AG09319 (cell line): Measurements from ENCODE around the gene TRAPPC6A.

ENCODE experiments used
- DNase-seq: peaks from one replicate; pipeline ENCODE4 v3.0.0-alpha.2; 2010; ENCODE audit warnings: low read depth; ENCODE audit errors: extremely low read depth
- CTCF ChIP-seq: IDR thresholded peaks from 2 replicates; pipeline ENCODE4 v1.5.1; 2011; ENCODE audit warnings: low read depth, mild to moderate bottlenecking, inconsistent platforms, low read length, moderate library complexity

The TRAPPC6A gene

GRCh38 chr19:45145270-45146189, 32.5 kb downstream of the TRAPPC6A start:
- TF ChIP-seq CTCF = no peak
- no peak for DNase-seq

DNA sequence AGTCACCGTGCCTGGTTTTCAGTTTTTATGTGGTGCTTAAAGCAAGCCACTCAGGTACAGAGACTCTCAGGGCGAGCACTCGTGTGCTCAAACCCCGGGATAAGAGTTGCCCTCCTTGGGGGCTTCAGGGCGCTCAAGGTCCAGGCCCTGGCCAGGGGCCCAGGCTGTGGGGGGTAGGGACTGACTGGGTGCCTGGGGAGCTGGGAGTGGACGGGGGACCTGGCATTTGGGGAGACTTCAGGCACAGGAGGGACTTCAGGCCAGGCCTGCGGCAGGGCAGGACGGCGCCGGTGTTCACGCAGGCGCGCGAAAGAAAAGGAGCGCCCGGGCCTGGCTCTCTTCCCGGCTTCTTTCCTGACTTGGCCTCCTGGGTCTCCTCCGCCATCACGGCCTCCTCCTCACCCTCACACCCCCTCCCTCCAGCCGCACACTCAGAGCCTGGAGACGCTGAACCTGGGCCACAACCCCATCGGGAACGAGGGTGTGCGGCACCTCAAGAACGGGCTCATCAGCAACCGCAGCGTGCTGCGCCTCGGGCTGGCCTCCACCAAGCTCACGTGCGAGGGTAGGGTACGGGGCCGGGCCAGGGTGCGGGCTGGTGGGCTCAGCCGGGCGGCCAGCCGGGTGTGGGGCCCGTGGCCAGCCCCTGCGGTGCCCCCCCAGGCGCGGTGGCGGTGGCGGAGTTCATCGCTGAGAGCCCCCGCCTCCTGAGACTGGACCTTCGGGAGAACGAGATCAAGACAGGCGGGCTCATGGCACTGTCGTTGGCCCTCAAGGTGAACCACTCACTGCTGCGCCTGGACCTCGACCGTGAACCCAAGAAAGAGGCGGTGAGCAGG, 33.4 kb downstream of the TRAPPC6A start:
- no peak for TF ChIP-seq CTCF

GRCh38 chr19:45142726-45143110, 35.3 kb downstream of the TRAPPC6A start:
- TF ChIP-seq CTCF = no peak
- no peak for DNase-seq

More for the DNA sequence above, 33.4 kb downstream of the TRAPPC6A start:
- DNase-seq = no peak

DNA sequence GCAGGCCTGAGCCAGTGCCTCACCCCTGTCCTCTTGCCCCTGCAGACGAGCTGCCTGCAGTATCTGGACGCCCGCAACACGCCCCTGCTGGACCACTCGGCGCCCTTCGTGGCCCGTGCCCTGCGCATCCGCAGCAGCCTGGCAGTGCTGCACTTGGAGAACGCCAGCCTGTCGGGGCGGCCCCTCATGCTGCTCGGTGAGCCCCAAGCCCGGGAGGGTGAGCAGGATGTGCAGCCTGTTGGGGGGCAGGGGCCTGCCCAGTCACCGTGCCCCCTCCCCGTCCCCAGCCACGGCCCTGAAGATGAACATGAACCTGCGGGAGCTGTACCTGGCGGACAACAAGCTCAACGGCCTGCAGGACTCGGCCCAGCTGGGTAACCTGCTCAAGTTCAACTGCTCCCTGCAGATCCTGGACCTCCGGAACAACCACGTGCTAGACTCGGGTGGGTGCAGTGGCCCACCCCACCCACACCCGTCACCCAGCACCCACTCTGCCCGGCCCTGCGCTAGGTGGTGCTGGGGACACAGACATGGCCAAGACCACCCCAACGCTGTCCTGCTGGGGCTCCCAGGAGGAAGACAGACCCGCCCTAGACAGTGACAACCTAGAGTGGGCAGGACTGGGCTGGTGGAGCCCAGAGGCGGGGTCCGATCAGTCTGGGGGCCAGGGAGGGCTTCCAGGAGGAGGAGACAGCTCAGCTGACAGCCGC, 35.9 kb downstream of the TRAPPC6A start:
- TF ChIP-seq CTCF = no peak

GRCh38 chr19:45141203-45141900, 36.7 kb downstream of the TRAPPC6A start:
- no peak for DNase-seq
- no peak for TF ChIP-seq CTCF

More for the DNA sequence above, 35.9 kb downstream of the TRAPPC6A start:
- DNase-seq = no peak

DNA sequence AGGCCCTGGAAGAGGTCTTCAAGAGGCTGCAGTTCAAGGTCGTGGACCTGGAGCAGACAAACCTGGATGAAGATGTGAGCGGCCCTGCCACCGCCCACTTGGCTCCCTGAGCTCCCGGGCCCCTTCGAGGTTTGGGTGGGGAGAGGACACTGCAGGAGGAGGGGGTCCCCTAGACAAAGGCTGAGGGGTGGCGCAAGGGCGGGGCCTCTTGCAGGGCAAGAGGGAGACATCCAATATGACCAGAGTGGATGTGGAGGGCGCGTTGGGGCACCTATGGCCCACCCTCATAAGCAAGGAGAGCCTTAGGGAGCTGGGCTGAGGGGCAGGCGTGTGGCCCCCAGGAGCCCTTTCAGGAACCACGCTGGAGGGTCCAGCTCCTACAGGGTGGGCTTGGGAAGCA, 37.5 kb downstream of the TRAPPC6A start:
- TF ChIP-seq CTCF = no peak
- DNase-seq = no peak
